GM18951 (cell line): ENCODE data around the gene C18orf54.

Experiments used
- POLR2A ChIP-seq: IDR thresholded peaks from 4 replicates; pipeline ENCODE4 v1.6.1; 2011; ENCODE audit warnings: mild to moderate bottlenecking; ENCODE audit not compliant: insufficient read length, insufficient read depth; ENCODE audit errors: extremely low read depth
- in situ Hi-C: fragments of 300-500 bp; cut with MboI; formaldehyde crosslinking; loops from one replicate; pipeline ENCODE4 v1.12.0; 2022; ENCODE audit warnings: low sequenced_read_pairs, mixed read lengths, inconsistent platforms; ENCODE audit not compliant: unreplicated experiment

The C18orf54 gene

DNA sequence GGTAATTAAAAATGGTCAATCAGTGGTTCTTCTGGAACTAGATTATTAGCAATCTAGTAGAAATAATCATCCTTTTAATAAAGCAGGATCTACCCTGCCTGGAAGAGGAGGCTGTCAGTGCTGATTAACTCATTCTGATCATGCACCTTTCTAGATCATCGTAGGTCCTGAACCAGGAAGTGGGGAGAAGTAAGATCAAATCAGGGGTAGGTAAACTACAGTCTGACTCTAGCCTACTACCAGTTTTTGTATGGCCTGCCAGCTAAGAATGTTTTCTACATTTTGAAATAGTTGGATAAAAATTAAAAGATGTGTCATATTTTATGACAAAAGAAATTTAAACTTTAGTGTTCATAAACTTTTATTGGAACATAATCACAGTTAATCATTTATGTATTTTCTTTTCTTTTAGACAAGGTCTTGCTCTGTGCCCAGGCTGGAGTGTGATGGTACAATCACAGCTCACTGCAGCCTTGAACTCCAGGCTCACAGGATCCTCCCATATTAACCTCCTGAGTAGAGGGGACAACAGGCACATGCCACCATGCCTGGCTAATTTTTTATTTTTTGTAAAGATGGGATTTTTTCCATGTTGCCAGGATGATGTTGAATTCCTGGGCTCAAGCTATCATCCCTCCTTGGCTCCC is 36.1 kb downstream of the C18orf54 start:
- in situ Hi-C loops, result no loop called here
- TF ChIP-seq POLR2A, result no peak

DNA sequence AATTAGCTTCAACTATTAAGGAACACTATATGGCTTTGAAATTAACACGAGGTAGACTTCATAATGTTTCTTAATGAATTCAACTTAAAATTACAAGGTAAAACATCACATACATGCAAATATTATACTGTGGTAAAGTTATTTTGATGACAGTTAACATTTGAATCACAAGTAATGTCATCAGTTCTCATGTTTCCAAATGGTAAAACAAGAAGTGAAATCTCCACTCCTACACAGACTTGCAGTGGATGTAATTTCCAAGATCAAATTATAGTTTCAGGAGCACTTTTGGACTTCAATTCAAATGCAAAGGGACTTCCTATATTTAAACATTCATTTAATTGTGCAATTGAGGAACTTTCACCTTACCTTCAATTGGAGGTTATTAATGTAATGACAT is 39.1 kb downstream of the C18orf54 start:
- in situ Hi-C loops, result no loop called here
- no peak for TF ChIP-seq POLR2A

DNA sequence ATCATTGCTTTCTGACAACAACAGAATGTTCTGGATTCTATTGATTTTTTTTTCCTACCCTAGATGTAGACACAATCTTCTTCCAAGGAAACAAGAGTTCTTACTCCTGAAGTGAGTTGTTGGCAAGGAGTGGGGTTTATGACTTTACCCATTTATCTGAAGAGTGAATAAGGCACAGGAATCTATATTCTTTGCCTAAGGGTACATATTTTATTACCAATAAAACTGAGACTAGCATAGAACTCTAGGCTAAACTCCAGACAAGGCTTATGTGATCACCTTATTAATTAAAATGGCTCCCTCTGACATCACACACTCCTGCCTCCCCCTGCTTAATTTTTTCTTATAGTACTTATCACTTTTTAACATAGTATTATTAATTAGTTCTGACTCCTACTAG is 47.6 kb downstream of the C18orf54 start:
- in situ Hi-C loops, result no loop called here
- TF ChIP-seq POLR2A, result no peak

DNA sequence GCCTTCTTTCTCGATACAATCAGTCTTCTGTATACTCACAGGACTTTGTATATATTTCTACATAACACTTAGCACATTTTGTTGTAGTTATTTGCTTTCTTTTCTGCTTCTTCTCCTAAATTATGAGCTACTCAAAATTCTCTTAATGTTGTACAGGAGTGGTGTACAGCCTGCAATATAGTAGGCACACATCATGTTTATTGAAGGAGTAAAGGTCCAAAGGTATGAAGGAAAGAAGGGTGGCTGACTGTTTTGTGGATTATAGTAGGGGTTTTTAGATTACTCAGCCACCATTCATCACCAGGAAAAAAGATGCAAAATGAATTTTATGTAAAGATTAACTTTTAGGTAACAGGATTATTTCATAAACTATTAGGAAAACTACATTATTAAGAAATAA is 54.1 kb downstream of the C18orf54 start:
- no peak for TF ChIP-seq POLR2A
- in situ Hi-C loops, result no loop called here

DNA sequence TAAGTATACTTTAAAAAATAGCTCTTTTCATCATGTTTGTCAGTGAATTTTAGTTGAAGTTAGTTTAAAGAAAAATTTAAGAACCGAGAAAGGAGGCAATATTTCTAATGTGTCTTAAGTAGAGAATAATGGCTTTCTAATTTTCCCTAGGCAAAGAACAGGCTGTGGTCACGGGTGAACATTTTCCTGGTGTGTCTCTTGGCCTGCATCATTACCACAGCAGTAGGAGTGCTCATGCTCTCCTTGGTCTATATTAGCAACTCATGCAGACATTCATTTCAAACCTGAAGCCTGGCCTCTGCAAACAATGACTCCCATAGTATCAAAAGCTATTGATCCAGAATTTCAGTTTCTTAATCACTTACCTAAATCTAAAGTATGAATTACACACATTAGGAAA is 57.4 kb downstream of the C18orf54 start:
- in situ Hi-C loops, result no loop called here
- TF ChIP-seq POLR2A, result no peak

DNA sequence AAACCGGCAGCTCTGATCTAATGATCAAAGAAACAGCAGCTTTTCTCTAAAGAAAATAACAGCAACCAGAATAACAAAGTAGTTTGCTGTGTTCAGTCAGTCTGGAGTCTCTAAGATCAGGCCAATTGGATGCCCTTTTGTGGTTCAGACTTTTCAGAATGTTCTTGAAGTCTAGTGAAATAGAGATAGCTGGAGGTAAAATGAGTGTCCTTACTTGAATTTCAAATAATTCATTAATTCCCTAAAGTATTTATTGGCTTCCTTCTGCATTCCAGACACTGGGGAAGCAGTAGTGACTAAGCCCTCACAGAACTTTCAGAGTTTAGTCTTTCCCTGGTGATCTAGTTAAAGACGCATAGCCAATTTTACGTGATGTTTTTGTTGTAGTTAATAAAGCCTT is 58.7 kb downstream of the C18orf54 start:
- TF ChIP-seq POLR2A, result no peak
- in situ Hi-C loops, result no loop called here

DNA sequence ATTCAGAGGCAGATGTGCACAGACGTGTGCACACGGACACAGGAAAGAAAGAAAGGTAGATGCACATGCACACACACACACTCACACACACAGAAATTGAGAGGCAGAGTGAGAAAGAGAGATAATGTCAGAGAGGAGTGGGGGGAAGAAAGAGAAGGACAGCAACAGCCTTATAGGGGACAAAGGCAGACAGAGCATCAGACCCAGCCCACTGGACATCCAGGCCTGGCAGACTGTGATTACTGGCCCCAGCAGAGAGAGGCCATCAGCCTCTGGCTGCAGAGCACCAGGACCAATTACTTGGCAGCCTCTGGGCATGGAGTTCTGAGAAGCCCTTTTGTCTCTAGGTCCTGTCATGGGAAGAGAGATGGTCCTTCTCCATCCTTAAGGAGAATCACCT is 66.1 kb downstream of the C18orf54 start:
- in situ Hi-C loops, result no loop called here
- TF ChIP-seq POLR2A, result no peak

DNA sequence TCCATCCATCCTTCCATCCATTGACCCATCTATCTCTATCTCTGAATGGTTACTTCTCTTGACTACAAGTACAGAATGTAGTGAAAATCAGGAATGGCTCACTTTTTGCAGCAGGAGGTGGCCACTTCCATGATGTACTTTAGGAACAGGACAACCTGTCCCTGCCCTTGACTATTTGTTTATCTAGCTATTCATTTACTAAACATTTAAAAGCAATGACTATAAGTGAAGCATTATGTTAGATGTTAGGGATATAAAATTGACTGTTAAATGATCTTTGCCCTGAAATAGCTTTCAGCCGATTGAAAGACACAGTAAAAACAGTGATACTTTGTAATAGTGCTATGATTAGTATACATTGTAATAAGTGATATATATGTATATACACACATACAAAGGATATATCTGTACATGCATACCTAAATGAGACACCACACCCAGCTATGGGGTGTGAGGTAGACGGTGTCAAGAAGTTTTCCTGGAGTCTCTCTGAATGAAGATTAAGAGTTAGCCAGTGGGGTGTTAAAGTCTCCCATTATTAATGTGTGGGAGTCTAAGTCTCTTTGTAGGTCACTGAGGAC is 68.5 kb downstream of the C18orf54 start:
- no peak for TF ChIP-seq POLR2A
- in situ Hi-C loops, result no loop called here
